ENCODE measurements around the gene HOMER2.
"Not testable (repeated sequence)": the region's sequence is repeated elsewhere in the genome, so short reads cannot be mapped to it uniquely, and the experiment has no call there.

Gene HOMER2

GRCh38 chr15:82952158-82953081 is at the start of gene HOMER2:
Gene HOMER2 (minus strand): TSS chr15:82952720. CDS start chr15:82952535, 185 bp downstream.
- H3K4me3 ChIP-seq (replicated peaks in 1 of 2; ENCODE audit: low read depth in 2 of 2, low read length in 2 of 2): peak within 1 kb of the TSS in 1 of 2 donors; percentile 24
- TF ChIP-seq CTCF (IDR thresholded peaks at IDR 0.05; ENCODE audit: low read depth, low read length): no peak
- peak in 1 of 2 donors; percentile 11 for DNase-seq (ENCODE audit: low read depth in 2 of 2)

- DNase-seq (ENCODE audit: low read depth in 2 of 2); H3K4me3 ChIP-seq (replicated peaks in 1 of 2; ENCODE audit: low read depth in 2 of 2, low read length in 2 of 2): not testable (repeated sequence)
Observed at GRCh38 chr15:83000672-83001031, 48.1 kb upstream of the HOMER2 start.

GRCh38 chr15:82999905-83000671 is 47.6 kb upstream of the HOMER2 start:
- peak; percentile 76 to 77 for DNase-seq (ENCODE audit: low read depth in 2 of 2)
- peak overlapping the region; percentile 31 to 48 for H3K4me3 ChIP-seq (replicated peaks in 1 of 2; ENCODE audit: low read depth in 2 of 2, low read length in 2 of 2)
- TF ChIP-seq CTCF (IDR thresholded peaks at IDR 0.05; ENCODE audit: low read depth, low read length): peak; percentile 49

- no peak for DNase-seq (ENCODE audit: low read depth in 2 of 2)
- TF ChIP-seq CTCF (IDR thresholded peaks at IDR 0.05; ENCODE audit: low read depth, low read length): no peak
- H3K4me3 ChIP-seq (replicated peaks in 1 of 2; ENCODE audit: low read depth in 2 of 2, low read length in 2 of 2): no peak overlapping the region
Observed at GRCh38 chr15:82999426-82999825, 46.9 kb upstream of the HOMER2 start.

- no peak for TF ChIP-seq CTCF (IDR thresholded peaks at IDR 0.05; ENCODE audit: low read depth, low read length)
- H3K4me3 ChIP-seq (replicated peaks in 1 of 2; ENCODE audit: low read depth in 2 of 2, low read length in 2 of 2): no peak overlapping the region
- no peak for DNase-seq (ENCODE audit: low read depth in 2 of 2)
Observed at GRCh38 chr15:82995938-82996337, 43.4 kb upstream of the HOMER2 start.

GRCh38 chr15:82995076-82995475 is 42.6 kb upstream of the HOMER2 start:
- TF ChIP-seq CTCF (IDR thresholded peaks at IDR 0.05; ENCODE audit: low read depth, low read length): no peak
- no peak overlapping the region for H3K4me3 ChIP-seq (replicated peaks in 1 of 2; ENCODE audit: low read depth in 2 of 2, low read length in 2 of 2)
- DNase-seq (ENCODE audit: low read depth in 2 of 2): no peak

- TF ChIP-seq CTCF (IDR thresholded peaks at IDR 0.05; ENCODE audit: low read depth, low read length): no peak
- no peak overlapping the region for H3K4me3 ChIP-seq (replicated peaks in 1 of 2; ENCODE audit: low read depth in 2 of 2, low read length in 2 of 2)
- no peak for DNase-seq (ENCODE audit: low read depth in 2 of 2)
Observed at GRCh38 chr15:82993144-82993543, 40.6 kb upstream of the HOMER2 start.

Data from cardiac fibroblast (primary cell).